OCI-LY7 (cell line): ENCODE results near the gene CARD10.

Experiments used
- CTCF ChIP-seq: fragments of 200-600 bp; sonication (generic); conservative IDR thresholded peaks from 2 replicates; pipeline ENCODE4 v1.5.1; 2014; ENCODE audit warnings: mild to moderate bottlenecking, antibody characterized with exemption, low read length, moderate library complexity, mixed read lengths
- EZH2phosphoT487 ChIP-seq: fragments of 200-600 bp; sonication (generic); IDR thresholded peaks from 2 replicates; pipeline ENCODE4 v1.6.1; 2018; ENCODE audit warnings: low read depth, borderline replicate concordance, mild to moderate bottlenecking, mixed run types, antibody characterized with exemption, low read length, moderate library complexity, mixed read lengths

GRCh38 chr22:37566903-37567798 is 47.9 kb upstream of the CARD10 start:
- peak; percentile 96 for TF ChIP-seq CTCF
- TF ChIP-seq EZH2phosphoT487, result no peak
